A549 (cell line): Measurements from ENCODE around the gene ZBED6. TPM values are rescaled to one million over a fixed set of nuclear protein-coding genes. Genes with fewer than 3 reads are reported as not detected.

Experiments used
- ATAC-seq, 2 experiments: fragments of 200-7000 bp in 1 of 2; fragments of >200 bp in 1 of 2; cut with Nextera tagmentation in 1 of 2; cut with Tn5 transposase in 1 of 2; 3 replicates each; pipeline versions ENCODE4 v1.8.0 to v1.9.1; 2018 to 2020; ENCODE audit warnings: mild to moderate bottlenecking in 1 of 2, moderate library complexity in 1 of 2
- CTCF ChIA-PET: fragments of 300-600 bp; sonication (Branson Sonifier 250); formaldehyde crosslinking; extraction: SDS; loops from one replicate; lab custom pipeline; 2021; ENCODE audit warnings: antibody characterized with exemption, inconsistent platforms; lab: Yijun Ruan, JAX
- POLR2A ChIA-PET: fragments of 350-600 bp; formaldehyde crosslinking; extraction: SDS; loops from one replicate; lab custom pipeline; 2021; ENCODE audit warnings: antibody characterized with exemption, inconsistent platforms; lab: Yijun Ruan, JAX
- DNase-seq, 2 experiments: peaks; one replicate each; pipeline versions ENCODE4 v3.0.0 to v3.0.0-alpha.2; 2011 to 2016; ENCODE audit warnings: low read depth in 1 of 2, low spot score in 1 of 2
- FAIRE-seq: peaks from 2 replicates; lab custom pipeline; 2011; peaks lifted over from hg19 to GRCh38; lab: Jason Lieb, UNC
- H3K27ac ChIP-seq, 2 experiments: fragments of >200 bp; sonication (Bioruptor Twin); formaldehyde crosslinking; 3 replicates each; pipeline ENCODE4 v1.5.1; 2016 to 2017
- H3K4me1 ChIP-seq: fragments of >200 bp; sonication (Bioruptor Twin); formaldehyde crosslinking; 3 replicates; pipeline ENCODE4 v1.6.1; 2016
- H3K4me2 ChIP-seq: fragments of >200 bp; sonication (Bioruptor Twin); formaldehyde crosslinking; 3 replicates; pipeline ENCODE4 v1.6.1; 2016
- H3K4me3 ChIP-seq: fragments of >200 bp; sonication (Bioruptor Twin); formaldehyde crosslinking; 3 replicates; pipeline ENCODE4 v1.5.1; 2016
- H3K9me3 ChIP-seq: fragments of >200 bp; sonication (Bioruptor Twin); formaldehyde crosslinking; 3 replicates; pipeline ENCODE4 v1.6.1; 2016
- BCL3 ChIP-seq: fragments of >200 bp; sonication (Bioruptor Twin); formaldehyde crosslinking; IDR thresholded peaks from 3 replicates; pipeline ENCODE4 v1.6.1; 2016
- BHLHE40 ChIP-seq: IDR thresholded peaks from 2 replicates; pipeline ENCODE4 v1.6.1; 2012; ENCODE audit warnings: low read depth, low read length, inconsistent platforms
- CBX2 ChIP-seq: fragments of 200-600 bp; sonication (generic); IDR thresholded peaks from 2 replicates; pipeline ENCODE4 v1.6.1; 2016; ENCODE audit warnings: low read depth, mild to moderate bottlenecking, borderline replicate concordance
- CHD2 ChIP-seq: fragments of 150-350 bp; IDR thresholded peaks from 2 replicates; pipeline ENCODE4 v1.6.1; 2014; ENCODE audit warnings: low read length; ENCODE audit not compliant: partially characterized antibody
- EHF ChIP-seq: fragments of 250-450 bp; sonication (Bioruptor Pico); IDR thresholded peaks from 2 replicates; pipeline ENCODE4 v1.5.0; 2020; ENCODE audit warnings: mild to moderate bottlenecking
- FOSB ChIP-seq: fragments of 250-450 bp; sonication (Bioruptor Pico); IDR thresholded peaks from 2 replicates; pipeline ENCODE4 v1.5.0; 2020; ENCODE audit warnings: mild to moderate bottlenecking, moderate library complexity
- FOXS1 ChIP-seq: fragments of 250-450 bp; sonication (Bioruptor Pico); IDR thresholded peaks from 2 replicates; pipeline ENCODE4 v1.5.0; 2020; ENCODE audit warnings: mild to moderate bottlenecking, moderate library complexity
- HDAC2 ChIP-seq: fragments of 200-600 bp; sonication (generic); IDR thresholded peaks from 2 replicates; pipeline ENCODE4 v1.6.1; 2016
- HMGXB4 ChIP-seq: fragments of 250-450 bp; sonication (Bioruptor Pico); IDR thresholded peaks from 2 replicates; pipeline ENCODE4 v1.5.0; 2021; ENCODE audit warnings: mild to moderate bottlenecking, moderate library complexity, borderline replicate concordance
- JUNB ChIP-seq: fragments of >200 bp; sonication (Bioruptor Twin); formaldehyde crosslinking; IDR thresholded peaks from 2 replicates; pipeline ENCODE4 v1.6.1; 2016
- MAX ChIP-seq: IDR thresholded peaks from 2 replicates; pipeline ENCODE4 v1.6.1; 2012
- POLR2A ChIP-seq: IDR thresholded peaks from 2 replicates; pipeline ENCODE4 v1.6.1; 2012; ENCODE audit warnings: mild to moderate bottlenecking, low read length
- POLR2AphosphoS2 ChIP-seq: conservative IDR thresholded peaks from 2 replicates; pipeline ENCODE4 v1.6.1; 2012; ENCODE audit warnings: low read length, improper control_type of control experiment, inconsistent platforms
- TFCP2L1 ChIP-seq: fragments of 250-450 bp; sonication (Bioruptor Pico); IDR thresholded peaks from 2 replicates; pipeline ENCODE4 v1.5.0; 2021; ENCODE audit warnings: mild to moderate bottlenecking
- ZNF302 ChIP-seq: fragments of 250-450 bp; sonication (Bioruptor Pico); IDR thresholded peaks from 2 replicates; pipeline ENCODE4 v1.9.0; 2021; ENCODE audit warnings: inconsistent platforms, mild to moderate bottlenecking, moderate library complexity
- ZSCAN20 ChIP-seq: fragments of 250-450 bp; sonication (Bioruptor Pico); IDR thresholded peaks from 2 replicates; pipeline ENCODE4 v1.8.0; 2022; ENCODE audit warnings: mild to moderate bottlenecking, moderate library complexity
- WGBS: methylation state at CpG from one replicate; pipeline ENCODE4 v1.1.6; 2017; ENCODE audit errors: missing lambda C conversion rate; 5-methylcytosine and 5-hydroxymethylcytosine counted together
- polyA plus RNA-seq, 4 experiments: library from polyadenylated mRNA; depleted of rRNA in 3 of 4; stranded (reverse); fragments of >200 nt; fragmentation: RNase III in 1 of 4; extraction: RNeasy Plus Mini Kit Qiagen cat#74134 plus additional on column Dnase treatment in 1 of 4; gene quantifications; 2 replicates in 3 of 4; 3 replicates in 1 of 4; pipeline ENCODE4 v1.2.3, GENCODE V29; 2011 to 2017
- TF ChIP-seq, protein P1 (sequence below): fragments of >200 bp; sonication (Bioruptor Twin); formaldehyde crosslinking; IDR thresholded peaks from 3 replicates; pipeline ENCODE4 v1.5.1; 2016
- TF ChIP-seq, protein P2 (sequence below): fragments of 250-450 bp; sonication (Bioruptor Pico); IDR thresholded peaks from 2 replicates; pipeline ENCODE4 v1.5.0; 2020; ENCODE audit warnings: low read depth, mild to moderate bottlenecking, moderate library complexity

Gene ZBED6
- polyA plus RNA-seq, 2 of the 4 experiments (the other 2 are of a cell fraction): 1.7 to 10.6 TPM

DNA sequence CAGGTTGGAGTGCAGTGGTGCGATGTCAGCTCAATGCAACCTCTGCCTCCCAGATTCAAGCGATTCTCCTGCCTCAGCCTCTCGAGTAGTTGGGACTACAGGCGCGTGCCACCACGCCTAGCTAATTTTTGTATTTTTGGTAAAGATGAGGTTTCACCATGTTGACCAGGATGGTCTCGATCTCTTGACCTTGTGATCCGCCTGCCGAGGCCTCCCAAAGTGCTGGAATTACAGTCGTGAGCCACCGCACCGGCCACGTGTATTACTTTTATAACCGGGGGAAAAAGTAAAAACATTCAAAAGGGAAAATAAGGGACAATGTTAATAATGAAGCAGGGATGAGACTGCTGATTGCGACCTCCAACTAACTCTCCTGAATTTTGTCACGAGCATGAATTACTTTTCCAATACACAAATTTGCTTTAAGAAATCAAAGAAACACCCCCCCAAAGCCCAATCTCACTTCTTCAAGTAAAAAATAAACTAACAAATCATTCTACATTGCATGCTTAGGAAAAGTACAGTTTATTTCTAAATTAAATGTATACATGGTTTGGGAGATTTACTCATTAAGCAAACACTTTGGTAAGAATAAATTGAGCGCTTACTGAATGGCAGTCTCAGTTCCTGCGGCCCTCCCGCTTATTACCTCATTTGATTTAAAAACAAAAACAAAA, 521 bp upstream of the ZBED6 start:
- WGBS: 75% methylated on average over 19 of the region's 19 CpGs
- FAIRE-seq: no peak
- H3K27ac ChIP-seq: peak overlapping the region; percentile 94 to 97
- TF ChIP-seq TFCP2L1 (CRISPR knock-in tag): no peak
- TF ChIP-seq ZSCAN20: peak; percentile 21; the same call in 1 of the 2 replicates
- no peak for TF ChIP-seq BHLHE40
- TF ChIP-seq, all 56 proteins: peak for 1
- no peaks in the 10 kb centered on the region for H3K9me3 ChIP-seq
- peaks cover 21% of the 10 kb centered on the region; the same call in 2 of the 3 replicates for H3K4me1 ChIP-seq
- DNase-seq (no peak), ATAC-seq (no peak)
- H3K4me2 ChIP-seq: peak overlapping the region; percentile 74
- POLR2A ChIA-PET: no interaction called here
- peak overlapping the region; percentile 76 for H3K4me3 ChIP-seq
- CTCF ChIA-PET: interaction anchor here (0.6 to 1.0 kb wide), 4 partner anchors 11 to 914 kb away, joined by 3 to 4 read pairs (median 4); no protein-coding TSS in a partner anchor

GRCh38 chr1:203796236-203796605, 798 bp downstream of the ZBED6 start:
- ChIA-PET CTCF (no interaction called here), POLR2A (no interaction called here)
- no peak for FAIRE-seq

DNA sequence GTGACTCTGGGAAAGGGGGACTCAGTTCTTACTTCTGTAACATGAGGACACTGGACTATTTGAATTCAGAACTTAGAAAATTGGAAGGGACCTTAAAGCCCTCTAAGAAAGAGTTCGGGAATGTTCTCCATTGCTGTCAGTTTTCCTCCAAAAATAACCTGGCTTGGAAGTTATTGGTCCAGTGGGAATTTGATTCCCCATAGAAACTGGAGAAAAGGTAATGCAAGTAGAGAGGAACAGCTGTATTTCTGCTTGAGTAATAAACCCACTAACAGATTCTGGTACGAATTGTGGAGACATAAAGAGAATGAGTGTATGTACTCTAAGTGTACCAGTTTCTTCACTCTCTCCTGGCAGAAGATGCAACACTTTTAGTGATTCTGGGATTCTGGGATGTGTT, 1.8 kb downstream of the ZBED6 start:
- peaks cover 30% of the 10 kb centered on the region; the same call in 2 of the 3 replicates for H3K4me1 ChIP-seq
- ATAC-seq (no peak), DNase-seq (no peak), FAIRE-seq (no peak)
- WGBS: 88% methylated on average over 2 of the region's 2 CpGs
- H3K27ac ChIP-seq: 0 out of 6 replicates have a peak overlapping the region, but pooled peaks of 1 of the 2 experiments have one; percentile 97
- CTCF ChIA-PET: no interaction called here
- POLR2A ChIA-PET: no interaction called here
- peak overlapping the region; percentile 76 for H3K4me3 ChIP-seq
- TF ChIP-seq CBX2: no peak
- no peak for TF ChIP-seq MAX
- no peak for TF ChIP-seq POLR2AphosphoS2
- no peak for TF ChIP-seq HDAC2
- no peak for TF ChIP-seq ZNF302 (CRISPR knock-in tag)
- TF ChIP-seq CHD2: no peak
- peak overlapping the region; percentile 83 for H3K4me2 ChIP-seq
- no peaks in the 10 kb centered on the region for H3K9me3 ChIP-seq

More at GRCh38 chr1:203796236-203796605, 798 bp downstream of the ZBED6 start:
- TF ChIP-seq, protein P1, sequence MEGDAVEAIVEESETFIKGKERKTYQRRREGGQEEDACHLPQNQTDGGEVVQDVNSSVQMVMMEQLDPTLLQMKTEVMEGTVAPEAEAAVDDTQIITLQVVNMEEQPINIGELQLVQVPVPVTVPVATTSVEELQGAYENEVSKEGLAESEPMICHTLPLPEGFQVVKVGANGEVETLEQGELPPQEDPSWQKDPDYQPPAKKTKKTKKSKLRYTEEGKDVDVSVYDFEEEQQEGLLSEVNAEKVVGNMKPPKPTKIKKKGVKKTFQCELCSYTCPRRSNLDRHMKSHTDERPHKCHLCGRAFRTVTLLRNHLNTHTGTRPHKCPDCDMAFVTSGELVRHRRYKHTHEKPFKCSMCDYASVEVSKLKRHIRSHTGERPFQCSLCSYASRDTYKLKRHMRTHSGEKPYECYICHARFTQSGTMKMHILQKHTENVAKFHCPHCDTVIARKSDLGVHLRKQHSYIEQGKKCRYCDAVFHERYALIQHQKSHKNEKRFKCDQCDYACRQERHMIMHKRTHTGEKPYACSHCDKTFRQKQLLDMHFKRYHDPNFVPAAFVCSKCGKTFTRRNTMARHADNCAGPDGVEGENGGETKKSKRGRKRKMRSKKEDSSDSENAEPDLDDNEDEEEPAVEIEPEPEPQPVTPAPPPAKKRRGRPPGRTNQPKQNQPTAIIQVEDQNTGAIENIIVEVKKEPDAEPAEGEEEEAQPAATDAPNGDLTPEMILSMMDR: no peak
- TF ChIP-seq FOSB (CRISPR knock-in tag): no peak
- TF ChIP-seq BCL3: no peak
- TF ChIP-seq, all 56 proteins: peak for 0
- H3K4me1 ChIP-seq: peaks cover 30% of the 10 kb centered on the region; the same call in 2 of the 3 replicates
- peak overlapping the region; percentile 83 for H3K4me2 ChIP-seq
- DNase-seq (peak in 1 of 2 experiments; percentile 48), ATAC-seq (peak; percentile 58 to 72)
- H3K4me3 ChIP-seq: peak overlapping the region; percentile 76
- 3% methylated on average over 12 of the region's 12 CpGs for WGBS
- peak overlapping the region; percentile 94 to 97 for H3K27ac ChIP-seq
- no peaks in the 10 kb centered on the region for H3K9me3 ChIP-seq

GRCh38 chr1:203797948-203798655, 2.7 kb downstream of the ZBED6 start:
- ATAC-seq (no peak), FAIRE-seq (no peak), DNase-seq (peak in 1 of 2 experiments; percentile 39)
- H3K4me2 ChIP-seq: peak overlapping the region; percentile 83
- CTCF ChIA-PET: no interaction called here
- no peaks in the 10 kb centered on the region for H3K9me3 ChIP-seq
- no peak for TF ChIP-seq BHLHE40
- TF ChIP-seq JUNB: no peak
- TF ChIP-seq, protein P2, sequence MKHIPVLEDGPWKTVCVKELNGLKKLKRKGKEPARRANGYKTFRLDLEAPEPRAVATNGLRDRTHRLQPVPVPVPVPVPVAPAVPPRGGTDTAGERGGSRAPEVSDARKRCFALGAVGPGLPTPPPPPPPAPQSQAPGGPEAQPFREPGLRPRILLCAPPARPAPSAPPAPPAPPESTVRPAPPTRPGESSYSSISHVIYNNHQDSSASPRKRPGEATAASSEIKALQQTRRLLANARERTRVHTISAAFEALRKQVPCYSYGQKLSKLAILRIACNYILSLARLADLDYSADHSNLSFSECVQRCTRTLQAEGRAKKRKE: no peak
- TF ChIP-seq FOXS1: no peak
- TF ChIP-seq EHF (CRISPR knock-in tag): no peak
- no peak for TF ChIP-seq POLR2A
- no peak for TF ChIP-seq HMGXB4 (CRISPR knock-in tag)
- no peak for TF ChIP-seq MAX
- WGBS: 88% methylated on average over 6 of the region's 6 CpGs
- peaks cover 30% of the 10 kb centered on the region; the same call in 2 of the 3 replicates for H3K4me1 ChIP-seq
- POLR2A ChIA-PET: no interaction called here
- H3K27ac ChIP-seq: no peak overlapping the region
- no peak overlapping the region for H3K4me3 ChIP-seq
